Adrenal gland (tissue), 5 donors: Measurements from ENCODE around the gene EPHB2.

Experiments
- CTCF ChIP-seq, 6 experiments: fragments of 450-650 bp in 4 of 6; fragments of 200-600 bp in 2 of 6; sonication (generic) in 1 of 6; IDR thresholded peaks; 1 replicate in 5 of 6; 2 replicates in 1 of 6; pipeline versions ENCODE4 v1.5.1 to v1.8.0; 2016 to 2021; ENCODE audit warnings: antibody characterized with exemption in 6 of 6, mild to moderate bottlenecking in 2 of 6, moderate library complexity in 1 of 6
- POLR2A ChIP-seq, 2 donors: fragments of 450-650 bp; IDR thresholded peaks; one replicate each; pipeline ENCODE4 v1.6.1; 2017; ENCODE audit warnings: antibody characterized with exemption in 2 of 2, mild to moderate bottlenecking in 2 of 2, moderate library complexity in 1 of 2
- donor health status: DM: no; HTN: no; CAD: no.

GRCh38 chr1:22878626-22879025 is 168.0 kb downstream of the EPHB2 start:
- TF ChIP-seq CTCF (IDR thresholded peaks at IDR 0.05) (no peak), POLR2A (IDR thresholded peaks at IDR 0.05) (no peak)
